HG02943 (cell line): ENCODE results near the gene CHCHD6.

Source experiments
- ATAC-seq: cut with Tn5 transposase; IDR thresholded peaks from one replicate; pipeline ENCODE4 v1.9.1; 2021; ENCODE audit warnings: mild to moderate bottlenecking, low read depth, moderate library complexity; ENCODE audit not compliant: unreplicated experiment

Gene CHCHD6

GRCh38 chr3:126668450-126669401 lies 35.3 kb upstream of the CHCHD6 start:
- ATAC-seq: no peak

DNA sequence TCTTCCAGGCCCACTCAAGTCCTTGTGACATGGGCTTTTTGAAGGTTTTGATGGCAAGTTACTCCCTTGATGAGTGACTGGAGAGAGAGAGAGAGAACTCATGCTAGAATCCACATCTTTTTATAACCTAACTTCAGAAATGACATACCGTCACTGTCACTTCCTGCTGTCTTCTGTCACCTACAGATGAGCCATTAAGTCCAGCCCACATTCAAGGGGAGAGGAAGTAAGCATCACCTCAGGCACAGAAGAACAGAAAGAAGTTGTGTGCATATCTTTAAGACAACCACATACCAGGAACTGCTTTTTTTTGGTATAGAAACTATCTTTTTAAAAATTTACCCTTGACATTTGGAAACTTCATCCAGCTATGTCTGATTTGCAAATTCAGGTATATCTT lies 32.5 kb upstream of the CHCHD6 start:
- no peak for ATAC-seq

DNA sequence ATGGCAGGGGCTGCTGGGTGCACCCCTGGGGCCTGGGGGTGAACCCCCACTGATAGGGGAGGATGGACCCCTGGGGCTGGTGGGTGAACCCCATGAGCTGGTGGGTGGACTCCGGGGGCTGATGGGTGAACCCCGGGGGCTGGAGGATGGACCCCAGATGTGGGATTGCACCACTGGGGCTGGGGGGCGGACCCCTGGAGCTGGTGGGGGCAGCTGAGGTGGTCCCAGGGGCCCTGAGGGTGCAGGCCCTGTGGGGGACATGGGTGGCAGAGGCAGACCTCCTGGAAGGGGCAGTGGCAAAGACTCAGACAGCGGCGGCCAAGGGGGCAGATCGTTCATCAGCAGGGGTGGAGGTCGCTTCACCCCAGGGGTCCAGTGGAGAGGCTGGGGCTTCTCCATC lies 31.7 kb upstream of the CHCHD6 start:
- ATAC-seq: no peak

GRCh38 chr3:126672741-126673140 lies 31.3 kb upstream of the CHCHD6 start:
- no peak for ATAC-seq

DNA sequence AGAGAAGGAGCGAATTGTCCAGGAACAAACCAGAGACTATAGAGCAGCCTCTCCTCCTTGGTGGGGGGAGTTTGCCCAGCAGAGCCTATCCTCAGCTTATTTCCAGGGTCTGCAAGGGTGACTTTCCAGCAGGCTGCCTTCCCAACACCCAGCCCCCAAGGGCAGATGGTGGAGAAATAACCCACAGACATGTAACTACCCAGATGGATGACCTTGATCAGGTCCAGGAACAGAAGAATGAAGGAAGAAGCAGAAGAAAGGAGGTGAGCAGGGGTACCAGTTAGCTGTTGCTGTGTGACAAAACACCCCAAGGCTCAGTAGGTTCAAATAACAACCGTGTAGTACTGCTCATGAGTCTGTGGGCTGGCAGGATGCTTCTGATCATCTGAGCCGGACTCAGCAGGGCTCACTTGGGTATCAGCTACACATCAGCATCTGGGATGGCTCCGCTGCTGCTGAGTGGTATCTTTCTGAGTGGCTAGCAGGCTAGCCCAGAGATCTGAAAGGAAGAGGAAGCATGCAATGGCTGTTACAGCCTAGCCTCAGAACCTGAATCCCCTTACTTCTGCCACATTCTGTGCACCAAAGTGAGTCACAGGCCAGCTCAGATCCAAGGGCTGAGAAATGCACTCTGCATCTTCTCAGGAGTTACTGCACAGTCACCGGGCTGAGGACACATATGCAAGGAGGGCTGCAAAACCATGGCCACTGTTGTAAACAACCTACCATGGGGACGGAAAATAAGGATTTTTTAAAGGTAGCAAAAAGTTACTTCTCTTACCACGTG lies 26.9 kb upstream of the CHCHD6 start:
- no peak for ATAC-seq

GRCh38 chr3:126677862-126678503 lies 26.1 kb upstream of the CHCHD6 start:
- no peak for ATAC-seq

GRCh38 chr3:126678693-126679317 lies 25.2 kb upstream of the CHCHD6 start:
- ATAC-seq: no peak

DNA sequence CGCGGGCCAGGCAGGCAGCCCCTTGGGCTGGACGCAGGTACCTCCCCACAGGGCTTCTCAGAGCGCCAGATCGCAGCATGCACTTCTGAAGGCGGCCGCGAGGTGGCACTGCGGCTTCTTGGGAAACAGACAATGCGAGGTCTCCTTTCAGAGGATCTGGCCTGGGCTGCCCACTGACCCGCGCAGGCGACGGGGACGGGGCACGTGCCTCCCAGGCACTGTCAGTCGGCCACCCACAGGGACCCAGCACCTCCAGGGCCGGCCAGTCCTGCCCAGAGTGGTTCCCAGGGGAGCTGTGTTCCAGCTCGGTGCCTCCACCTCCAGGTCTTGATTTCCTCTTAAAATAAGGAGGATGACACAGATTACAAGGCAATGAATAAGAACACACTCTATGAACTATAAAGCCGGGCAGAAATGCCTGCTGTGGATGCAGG lies 24.7 kb upstream of the CHCHD6 start:
- ATAC-seq: no peak

DNA sequence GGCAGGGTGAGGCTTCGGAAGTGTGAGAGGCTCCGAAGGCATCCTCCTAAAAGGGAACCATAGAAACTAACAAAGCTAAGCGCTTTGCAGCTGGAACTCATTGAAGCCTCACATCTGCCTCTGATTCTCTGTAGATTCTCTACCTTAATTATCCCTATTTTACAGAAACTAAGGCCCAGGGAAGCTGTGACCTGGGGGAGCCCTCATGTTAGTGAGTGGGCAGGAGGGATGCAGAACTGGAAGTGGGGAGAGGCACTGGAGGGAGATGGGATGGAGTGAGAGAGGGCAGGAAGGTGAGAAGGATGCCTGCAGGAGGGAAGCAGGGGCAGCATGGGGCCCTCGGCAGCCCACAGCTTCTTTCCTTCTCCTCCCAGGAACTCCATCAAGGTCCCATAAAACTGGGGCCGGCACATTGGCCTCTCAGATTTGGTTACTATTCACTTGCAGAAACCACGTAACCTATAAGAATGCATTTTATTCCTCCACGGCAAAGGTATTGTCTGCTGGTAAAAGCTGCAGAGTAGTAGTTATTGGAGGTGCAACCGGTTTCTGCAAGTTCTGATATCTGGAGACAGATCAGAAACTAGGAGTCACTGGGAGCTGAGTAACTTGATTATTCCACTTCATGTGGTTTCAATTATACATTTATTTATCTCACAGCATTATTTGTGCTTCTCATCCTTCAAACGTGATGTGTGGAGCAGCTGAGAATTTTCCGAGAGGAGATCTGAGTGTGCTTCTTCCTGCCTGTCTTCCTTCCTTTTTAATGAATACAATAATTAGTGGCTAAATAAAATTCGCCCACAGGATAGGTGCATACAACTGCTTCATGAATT lies 24.0 kb upstream of the CHCHD6 start:
- ATAC-seq: no peak

- no peak for ATAC-seq
Measured at GRCh38 chr3:126680667-126681055, 23.4 kb upstream of the CHCHD6 start.

DNA sequence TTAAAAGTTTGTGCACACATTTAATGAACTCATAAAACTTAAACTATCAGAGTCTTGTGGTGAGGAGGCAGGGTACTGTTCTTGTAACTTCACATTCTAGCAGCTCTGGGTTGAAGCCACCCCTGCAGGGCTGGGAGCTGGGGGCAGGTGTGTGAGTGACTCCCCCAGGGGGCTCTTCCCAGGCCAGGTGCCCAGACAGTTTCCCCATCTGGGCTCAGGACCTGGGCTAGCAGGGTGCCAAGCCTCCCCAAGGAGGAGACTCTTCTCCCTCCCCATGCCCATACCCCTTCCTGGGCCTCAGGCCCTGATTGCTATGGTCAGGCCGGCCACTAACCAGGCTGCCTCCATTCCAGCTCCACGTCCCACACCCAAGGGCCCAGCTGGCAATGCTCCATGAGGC lies 22.0 kb upstream of the CHCHD6 start:
- no peak for ATAC-seq

- ATAC-seq: no peak
Measured at GRCh38 chr3:126683069-126683468, 21.0 kb upstream of the CHCHD6 start.

GRCh38 chr3:126684218-126684751 lies 19.8 kb upstream of the CHCHD6 start:
- ATAC-seq: no peak

DNA sequence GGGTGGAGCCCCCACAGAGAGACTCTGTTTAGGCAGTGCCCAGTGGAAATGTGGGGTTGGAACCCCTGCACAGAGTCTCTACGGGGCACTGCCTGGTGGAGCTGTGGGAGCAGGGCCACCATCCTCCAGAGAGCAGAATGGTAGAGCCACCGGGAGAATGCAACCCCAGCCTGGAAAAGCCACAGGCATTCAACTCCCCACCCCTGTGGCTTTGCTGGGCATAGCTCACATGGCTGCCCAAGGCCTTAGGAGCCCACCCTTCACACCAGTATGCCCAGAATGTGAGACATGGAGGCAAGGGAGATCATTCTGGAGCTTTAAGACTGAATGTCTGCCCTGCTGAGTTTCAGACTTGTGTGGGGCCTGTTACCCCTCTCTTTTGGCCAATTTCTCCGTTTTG lies 19.0 kb upstream of the CHCHD6 start:
- no peak for ATAC-seq

GRCh38 chr3:126685493-126685892 lies 18.5 kb upstream of the CHCHD6 start:
- ATAC-seq: no peak

DNA sequence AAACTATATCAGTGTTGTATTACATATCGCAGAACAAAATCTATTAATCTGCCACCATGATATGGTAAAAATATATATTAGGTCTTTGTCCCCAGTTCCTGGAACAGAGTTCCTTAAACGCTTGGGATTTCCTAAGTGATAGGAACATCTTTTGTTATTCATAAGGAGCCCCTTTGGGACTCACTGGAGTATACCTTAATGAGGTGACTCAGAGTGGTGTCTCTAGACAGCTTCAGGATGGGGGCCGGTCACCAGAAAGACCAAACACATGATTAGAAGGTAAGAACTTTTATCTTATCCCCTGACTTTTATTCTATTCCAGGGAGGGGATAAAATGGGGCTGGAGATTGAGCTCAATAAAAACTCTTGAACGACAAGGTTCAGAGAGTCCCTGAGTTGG lies 12.3 kb upstream of the CHCHD6 start:
- ATAC-seq: no peak

DNA sequence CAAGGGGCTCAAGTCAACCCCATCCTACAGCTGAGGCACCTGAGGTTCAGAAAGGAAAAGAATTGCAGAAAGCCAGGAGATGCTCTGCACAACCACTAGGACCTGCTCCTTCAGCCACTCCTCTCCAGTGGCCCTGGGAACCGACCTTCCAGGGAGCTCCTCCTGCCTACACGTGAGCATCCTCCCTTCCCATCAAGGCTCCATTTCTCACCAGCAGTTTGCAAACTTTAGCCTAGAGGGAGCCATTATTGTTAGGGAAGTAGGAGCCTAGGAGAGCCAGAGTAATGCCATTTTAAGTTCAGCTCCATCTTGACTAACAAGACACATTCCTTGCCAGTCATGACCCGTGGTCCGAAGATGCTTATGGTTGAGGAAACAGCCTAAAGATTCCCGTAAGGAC lies 11.2 kb upstream of the CHCHD6 start:
- no peak for ATAC-seq

GRCh38 chr3:126693921-126694320 lies 10.1 kb upstream of the CHCHD6 start:
- ATAC-seq: no peak

DNA sequence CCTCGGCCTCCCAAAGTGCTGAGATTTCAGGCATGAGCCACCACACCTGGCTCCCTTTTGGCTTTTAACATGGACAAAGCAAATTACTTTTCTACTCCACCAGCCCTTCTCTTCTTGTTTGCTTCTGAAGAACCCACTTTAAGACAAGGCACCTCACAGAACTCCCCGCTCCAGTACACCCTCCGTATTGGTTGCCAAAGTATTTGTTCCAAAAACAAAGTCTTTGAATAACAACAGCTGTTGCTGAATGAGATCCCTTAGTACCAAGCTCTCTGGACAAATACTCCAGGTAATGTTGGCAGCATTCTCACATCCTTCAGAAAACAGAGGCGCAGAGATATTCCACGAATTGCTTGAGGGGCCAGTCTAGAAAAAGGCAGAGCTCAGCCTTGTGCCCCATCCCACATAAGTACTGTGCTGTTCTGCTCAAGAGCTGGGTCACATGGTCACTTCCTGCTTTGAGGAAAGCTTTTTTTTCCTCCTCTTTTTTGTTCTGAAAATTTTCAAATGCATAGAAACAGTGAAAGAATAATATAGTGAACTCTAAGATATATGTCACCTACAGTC lies 7.3 kb upstream of the CHCHD6 start:
- no peak for ATAC-seq
